GM18519 (cell line): Measurements from ENCODE around the gene RAB12.
"Not testable (repeated sequence)": the region's sequence is repeated elsewhere in the genome, so short reads cannot be mapped to it uniquely, and the experiment has no call there.

Experiments
- ATAC-seq: cut with Tn5 transposase; IDR thresholded peaks from one replicate; pipeline ENCODE4 v1.9.1; 2021; ENCODE audit warnings: mild to moderate bottlenecking, moderate library complexity; ENCODE audit not compliant: unreplicated experiment, low FRiP score

RAB12 gene, protein sequence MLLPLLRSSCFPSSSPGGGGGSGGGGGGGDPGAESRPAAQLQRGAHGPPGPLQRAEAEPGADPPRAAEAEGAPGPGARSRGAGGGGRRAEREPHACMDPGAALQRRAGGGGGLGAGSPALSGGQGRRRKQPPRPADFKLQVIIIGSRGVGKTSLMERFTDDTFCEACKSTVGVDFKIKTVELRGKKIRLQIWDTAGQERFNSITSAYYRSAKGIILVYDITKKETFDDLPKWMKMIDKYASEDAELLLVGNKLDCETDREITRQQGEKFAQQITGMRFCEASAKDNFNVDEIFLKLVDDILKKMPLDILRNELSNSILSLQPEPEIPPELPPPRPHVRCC

DNA sequence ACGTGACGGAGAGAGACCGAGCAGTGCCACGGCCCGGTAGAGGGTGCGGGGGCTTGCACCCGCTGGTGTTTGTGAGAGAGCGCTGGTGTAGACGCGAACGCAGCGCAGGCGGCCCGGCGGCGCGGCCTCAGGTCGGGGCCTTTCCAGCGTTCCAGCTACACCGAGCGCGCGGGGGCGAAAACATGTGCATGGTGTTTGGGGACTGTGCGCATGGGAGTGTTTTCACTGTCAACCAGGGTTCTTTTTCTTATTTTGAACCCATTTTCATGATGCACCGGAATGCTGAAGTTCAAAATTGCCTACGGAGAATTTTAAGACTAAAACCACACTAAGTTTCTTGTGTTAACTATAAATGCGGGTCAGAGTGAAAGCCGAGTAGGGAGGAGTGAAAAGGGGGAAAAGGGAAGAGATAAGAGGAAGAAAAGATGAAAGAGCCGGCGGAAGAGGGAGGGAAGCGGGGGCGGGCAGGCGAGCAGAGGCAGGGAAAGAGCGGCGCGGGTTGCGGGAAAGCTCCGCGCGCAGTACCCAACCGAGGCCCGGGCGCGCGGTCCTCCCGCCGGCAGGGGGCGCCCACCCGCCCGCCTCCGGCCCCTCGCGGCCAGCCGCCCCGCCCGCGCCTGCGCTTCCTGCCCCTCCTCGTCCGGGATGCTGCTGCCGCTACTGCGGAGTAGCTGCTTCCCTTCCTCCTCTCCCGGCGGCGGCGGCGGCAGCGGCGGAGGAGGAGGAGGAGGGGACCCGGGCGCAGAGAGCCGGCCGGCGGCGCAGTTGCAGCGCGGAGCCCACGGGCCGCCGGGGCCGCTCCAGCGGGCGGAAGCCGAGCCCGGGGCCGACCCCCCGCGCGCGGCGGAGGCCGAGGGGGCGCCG is at the start of gene RAB12:
Gene RAB12, plus strand, starts transcription at position 643 of the 864 bp plus-strand sequence. Its CDS starts 3 bp downstream, at position 646.
- ATAC-seq: peak; percentile 65

DNA sequence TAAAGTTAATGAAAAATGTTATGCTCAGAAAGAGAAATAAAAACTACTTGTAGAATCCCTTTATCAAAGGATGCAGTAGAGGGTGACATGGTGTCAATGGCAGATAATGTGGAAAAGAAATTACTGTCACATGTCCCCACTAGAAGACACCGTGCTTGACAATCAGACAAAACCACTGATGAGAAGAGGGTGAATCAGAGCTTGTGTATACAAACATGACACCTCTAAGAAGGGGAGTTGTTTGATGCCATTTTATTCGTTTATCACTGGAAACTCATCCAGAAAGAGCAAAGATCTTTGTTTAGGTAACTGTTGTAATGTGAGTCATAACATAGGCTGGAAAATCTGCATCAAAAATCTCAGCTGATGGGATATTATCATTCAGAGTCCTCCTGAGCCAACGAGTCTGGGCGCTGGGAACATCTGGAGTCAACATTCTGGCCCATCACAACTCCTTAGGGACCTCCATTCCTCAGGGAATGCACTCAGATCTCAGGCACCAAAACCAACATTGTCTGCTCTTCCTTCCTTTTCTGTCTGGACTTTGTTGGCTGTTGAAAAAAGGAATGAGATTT is 49.5 kb upstream of the RAB12 start:
- no peak for ATAC-seq

DNA sequence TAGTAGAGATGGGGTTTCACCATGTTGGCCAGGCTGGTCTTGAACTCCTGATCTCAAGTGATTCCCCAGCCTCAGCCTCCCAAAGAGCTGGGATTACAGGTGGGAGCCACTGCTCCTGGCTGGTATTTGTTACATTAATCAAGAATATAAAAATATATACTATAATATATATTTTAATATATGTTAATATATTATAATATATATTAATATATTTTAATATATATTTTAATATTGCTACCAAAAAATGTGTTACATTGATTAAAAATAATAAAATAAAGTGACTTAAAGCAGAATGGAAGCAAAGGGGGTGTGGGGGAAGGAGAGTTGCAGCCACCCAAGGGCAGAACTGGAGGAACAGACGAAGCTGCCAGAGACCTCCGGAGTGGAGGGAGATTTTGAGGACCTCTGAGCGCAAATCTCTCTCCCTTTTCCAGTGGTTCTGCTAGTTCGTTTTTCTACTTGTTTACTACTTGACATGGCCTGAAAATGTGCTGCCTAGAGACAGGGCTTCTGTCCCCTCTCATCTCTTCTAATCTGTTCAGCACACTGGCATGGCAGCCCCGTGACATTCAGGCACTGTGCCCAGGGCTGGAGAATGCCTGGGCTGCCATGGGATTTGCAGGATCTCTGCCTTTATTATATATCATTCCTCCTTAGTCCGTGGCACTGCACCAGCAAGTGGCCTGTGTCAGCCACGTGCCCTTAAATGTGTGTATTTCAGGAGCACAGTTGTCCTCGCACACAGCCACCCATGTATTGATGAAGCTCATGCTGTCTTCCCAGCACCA is 47.9 kb upstream of the RAB12 start:
- no peak for ATAC-seq

DNA sequence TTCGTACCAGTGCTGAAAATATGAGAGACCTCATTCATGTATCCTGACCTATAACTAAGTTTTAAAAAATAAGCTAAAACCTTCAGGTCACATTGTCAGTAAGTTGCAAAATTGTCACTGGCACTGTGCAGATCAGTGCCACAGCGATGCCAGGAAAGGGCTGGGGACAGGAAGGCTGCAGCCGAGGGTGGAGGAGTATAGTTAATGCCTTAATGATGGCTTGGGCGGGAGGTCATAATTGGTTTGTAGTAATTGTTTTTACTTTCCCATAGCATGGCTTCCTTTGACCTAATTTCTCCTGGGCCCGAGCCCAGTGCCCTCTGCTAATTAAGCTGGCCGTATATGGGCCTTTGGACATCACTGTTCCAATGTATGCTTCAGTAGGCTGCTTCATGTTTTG is 47.2 kb upstream of the RAB12 start:
- ATAC-seq: no peak

DNA sequence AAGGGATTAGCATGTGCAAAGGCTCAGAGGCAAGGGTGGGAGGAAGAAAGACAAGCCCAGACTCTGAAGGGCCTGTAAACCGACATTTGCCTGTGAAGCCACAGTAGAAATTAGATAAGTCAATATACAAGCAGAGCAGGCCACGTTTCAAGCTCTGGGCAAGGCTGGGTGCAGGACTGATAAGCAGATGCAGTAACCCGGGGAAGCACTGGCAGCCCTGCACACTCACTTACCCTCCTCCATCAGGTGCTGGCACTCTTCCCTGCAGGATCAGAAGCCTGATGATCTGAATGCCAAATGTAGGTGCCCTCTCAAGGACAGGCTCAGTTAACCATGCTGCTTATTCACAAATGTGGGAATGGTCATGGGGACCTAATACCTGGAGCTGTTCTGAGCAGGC is 46.3 kb upstream of the RAB12 start:
- no peak for ATAC-seq

DNA sequence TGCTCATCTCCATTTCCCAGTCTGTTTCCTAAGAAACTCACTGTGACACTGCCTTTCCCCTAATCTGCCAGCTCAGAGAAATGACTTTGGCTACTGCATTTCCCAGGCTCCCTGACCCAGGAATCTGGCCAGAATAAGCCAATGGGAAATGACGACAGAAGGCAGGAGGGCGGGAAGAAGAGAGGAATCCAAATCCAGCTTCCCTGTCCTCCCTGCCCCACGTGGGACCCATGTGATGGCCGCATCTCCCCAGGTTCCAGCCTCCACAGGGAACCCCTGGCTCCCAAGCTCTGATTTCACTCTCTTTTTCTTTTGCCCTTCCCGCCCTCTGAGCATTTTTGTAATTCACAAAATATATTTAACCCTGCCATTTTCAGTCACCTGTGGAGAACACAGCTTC is 37.8 kb upstream of the RAB12 start:
- ATAC-seq: no peak

DNA sequence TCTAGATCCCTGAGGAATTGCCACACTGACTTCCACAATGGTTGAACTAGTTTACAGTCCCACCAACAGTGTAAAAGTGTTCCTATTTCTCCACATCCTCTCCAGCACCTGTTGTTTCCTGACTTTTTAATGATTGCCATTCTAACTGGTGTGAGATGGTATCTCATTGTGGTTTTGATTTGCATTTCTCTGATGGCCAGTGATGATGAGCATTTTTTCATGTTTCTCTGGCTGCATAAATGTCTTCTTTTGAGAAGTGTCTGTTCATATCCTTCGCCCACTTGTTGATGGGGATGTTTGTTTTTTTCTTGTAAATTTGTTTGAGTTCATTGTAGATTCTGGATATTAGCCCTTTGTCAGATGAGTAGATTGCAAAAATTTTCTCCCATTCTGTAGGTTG is 35.5 kb upstream of the RAB12 start:
- ATAC-seq: not testable (repeated sequence)

DNA sequence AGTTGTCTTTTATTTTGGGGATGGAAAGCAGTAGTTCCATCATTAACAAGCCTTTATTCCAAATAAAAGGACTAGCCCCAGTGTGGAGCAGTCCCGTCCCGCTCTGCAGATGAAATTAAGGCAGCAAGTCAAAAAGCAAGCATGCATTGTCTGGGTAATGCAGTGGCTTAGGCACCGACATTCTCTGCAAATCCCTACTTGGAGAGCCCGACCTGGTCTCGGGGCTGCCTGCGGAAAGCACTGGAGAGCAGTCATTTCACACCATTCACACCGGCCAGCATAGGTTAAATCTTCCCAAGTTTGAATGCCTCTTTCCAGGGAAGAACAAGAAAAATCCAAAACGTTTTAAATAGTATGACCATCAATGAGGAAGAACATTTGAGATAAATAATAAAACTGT is 24.4 kb upstream of the RAB12 start:
- ATAC-seq: no peak

DNA sequence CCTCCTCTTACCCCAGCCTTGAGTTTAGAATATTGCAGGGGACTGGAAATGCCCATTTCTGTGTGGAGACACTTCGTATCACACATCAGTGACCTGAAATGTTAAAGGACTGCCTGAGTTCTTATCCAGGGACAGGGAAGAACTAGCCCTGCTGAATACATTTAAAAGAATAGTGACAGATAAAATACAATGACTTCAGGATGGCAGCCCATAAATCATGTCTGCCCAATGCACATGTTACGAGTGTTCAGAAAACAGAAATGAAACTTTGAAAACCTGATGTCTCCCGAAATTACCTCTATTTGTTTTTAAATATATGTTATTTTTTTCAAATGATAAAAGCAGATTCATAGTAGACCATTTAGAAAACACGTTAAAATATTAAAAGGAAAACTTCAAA is 22.3 kb upstream of the RAB12 start:
- no peak for ATAC-seq

DNA sequence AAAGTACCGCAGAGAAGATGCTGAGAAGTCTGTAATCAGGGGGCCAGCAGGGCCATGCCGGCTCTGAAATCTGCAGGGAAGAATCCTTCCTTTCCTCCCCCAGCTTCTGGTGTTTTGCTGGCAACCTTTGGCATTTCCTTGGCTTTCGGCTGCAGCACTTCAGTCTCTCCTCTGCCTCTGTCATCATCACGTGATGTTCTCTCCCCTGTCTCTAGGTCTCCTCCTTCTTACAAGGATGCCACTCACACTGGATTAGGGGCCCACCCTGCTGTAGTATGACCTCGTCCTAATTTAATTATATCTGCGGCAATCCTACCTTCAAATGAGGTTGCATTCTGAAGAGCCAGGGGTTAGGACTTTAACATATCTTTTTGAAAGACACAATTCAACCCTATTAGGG is 13.8 kb upstream of the RAB12 start:
- ATAC-seq: no peak

DNA sequence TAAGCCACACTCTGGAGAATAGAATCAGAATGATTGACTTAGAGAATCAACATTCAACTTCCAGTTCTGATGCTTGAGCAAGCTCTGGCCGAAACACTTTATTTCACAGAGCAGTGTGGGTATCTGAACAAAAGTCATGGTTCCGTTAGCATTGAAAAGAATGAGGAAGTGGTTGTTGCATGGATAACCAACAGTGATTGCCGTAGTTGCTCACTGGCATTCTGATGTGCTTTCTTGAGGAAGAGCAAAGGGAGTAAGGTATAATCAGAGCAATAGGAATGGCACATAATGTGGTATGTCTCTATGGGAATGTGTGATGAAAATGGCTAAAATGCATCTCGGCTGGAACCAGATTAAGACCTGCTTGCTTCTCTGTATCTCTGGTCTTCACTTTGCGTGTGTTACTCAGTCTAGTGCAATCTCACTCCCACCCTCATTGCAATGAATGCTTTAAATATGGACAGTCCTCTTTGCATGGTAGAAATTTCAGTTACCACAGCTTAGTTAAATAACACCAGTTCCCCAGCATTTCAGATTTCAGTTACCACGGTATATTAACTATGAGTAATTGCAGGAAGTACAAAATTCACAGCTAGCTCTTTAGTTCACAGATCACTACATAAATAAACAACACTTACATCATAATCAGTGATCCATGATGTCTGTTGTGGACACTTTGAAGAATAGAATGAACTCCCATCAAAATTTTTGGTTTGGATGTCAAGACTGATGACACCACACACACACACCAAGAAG is 7.8 kb upstream of the RAB12 start:
- peak; percentile 63 for ATAC-seq

DNA sequence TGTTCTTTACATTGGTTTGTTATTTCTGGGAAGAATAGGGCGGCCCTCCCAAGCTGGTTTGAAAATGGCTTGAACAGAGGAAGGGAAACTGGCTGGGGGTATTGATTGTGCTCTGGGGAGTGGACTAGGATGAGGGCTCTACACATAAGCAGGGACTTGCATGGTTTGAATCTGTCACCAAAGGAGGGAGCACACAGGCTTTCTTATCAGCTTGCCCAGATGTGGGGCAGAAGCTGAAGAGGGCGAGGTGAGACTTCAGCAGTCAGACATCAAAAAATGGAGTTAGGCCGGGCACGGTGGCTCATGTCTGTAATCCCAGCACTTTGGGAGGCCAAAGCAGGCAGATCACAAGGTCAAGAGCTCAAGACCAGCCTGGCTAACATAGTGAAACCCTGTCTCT is 7.2 kb upstream of the RAB12 start:
- ATAC-seq: peak; percentile 8

DNA sequence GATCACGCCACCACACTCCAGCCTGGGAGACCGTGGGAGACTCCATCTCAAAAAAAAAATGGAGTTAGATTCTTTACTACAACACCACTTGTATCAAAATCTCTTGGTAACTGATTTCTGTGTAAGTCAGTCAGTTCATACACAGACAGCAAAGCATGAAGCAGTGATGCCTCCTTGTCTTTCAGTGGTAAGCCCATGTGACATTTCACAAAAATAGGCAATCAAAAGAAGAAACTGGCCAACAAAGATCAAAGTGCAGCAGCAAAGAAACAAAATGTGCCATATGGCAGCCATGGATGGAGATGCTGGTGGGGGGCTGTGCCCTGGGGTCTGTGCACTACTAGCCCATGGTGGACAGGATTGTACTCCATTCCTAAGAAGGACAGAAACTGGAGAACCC is 6.7 kb upstream of the RAB12 start:
- ATAC-seq: no peak

DNA sequence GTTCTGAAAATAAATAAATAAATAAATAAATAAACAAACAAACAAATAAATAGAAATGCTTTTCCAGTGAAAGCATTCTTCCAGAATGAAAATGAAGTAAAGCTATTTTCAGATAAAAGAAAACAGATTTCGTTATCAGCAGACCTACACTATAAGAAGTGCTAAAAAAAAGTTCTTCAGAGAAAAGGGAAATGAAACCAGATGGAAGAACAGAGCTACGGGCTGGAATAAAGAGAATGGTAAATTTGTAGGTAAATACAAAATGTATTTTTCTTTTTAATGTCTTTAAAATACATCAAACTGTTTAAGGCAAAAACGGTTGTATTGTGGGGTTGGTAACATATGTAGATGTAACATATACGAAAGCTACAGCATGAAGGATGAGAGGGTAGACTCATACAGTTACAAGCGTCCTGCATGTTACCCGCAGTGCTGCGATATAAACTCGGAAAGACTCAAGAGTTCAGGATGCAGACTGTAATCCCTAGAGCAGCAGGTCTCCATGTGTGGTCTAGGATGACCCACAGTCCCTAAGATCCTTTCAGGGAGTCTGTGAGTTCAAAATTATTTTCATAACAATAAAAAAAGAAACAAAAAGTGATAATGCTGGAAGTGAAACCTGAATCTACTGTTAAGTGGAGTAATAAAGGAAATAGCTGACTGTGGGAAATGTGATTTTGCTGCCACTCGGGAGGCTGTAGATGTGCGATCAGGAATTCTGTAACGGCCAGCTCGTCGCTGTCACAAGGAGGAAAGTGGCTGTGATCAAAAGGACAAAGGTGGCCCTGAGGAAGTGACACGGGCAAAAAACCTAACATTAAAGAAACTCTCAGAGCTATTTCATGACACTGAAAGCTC is 5.3 kb upstream of the RAB12 start:
- peak; percentile 27 for ATAC-seq

DNA sequence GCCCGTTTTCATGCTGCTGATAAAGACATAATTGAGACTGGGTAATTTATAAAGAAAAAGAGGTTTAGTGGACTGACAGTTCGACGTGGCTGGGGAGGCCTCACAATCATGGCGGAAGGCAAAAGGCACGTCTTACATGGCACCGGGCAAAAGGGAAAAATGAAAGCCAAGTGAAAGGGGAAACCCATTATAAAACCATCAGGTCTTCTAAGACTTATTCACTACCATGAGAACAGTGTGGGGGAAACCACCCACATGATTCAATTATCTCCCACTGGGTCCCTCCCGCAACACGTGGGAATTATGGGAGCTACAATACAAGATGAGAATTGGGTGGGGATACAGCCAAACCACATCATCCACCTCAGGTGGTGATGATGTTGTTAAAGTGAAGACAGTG is 3.3 kb upstream of the RAB12 start:
- no peak for ATAC-seq

DNA sequence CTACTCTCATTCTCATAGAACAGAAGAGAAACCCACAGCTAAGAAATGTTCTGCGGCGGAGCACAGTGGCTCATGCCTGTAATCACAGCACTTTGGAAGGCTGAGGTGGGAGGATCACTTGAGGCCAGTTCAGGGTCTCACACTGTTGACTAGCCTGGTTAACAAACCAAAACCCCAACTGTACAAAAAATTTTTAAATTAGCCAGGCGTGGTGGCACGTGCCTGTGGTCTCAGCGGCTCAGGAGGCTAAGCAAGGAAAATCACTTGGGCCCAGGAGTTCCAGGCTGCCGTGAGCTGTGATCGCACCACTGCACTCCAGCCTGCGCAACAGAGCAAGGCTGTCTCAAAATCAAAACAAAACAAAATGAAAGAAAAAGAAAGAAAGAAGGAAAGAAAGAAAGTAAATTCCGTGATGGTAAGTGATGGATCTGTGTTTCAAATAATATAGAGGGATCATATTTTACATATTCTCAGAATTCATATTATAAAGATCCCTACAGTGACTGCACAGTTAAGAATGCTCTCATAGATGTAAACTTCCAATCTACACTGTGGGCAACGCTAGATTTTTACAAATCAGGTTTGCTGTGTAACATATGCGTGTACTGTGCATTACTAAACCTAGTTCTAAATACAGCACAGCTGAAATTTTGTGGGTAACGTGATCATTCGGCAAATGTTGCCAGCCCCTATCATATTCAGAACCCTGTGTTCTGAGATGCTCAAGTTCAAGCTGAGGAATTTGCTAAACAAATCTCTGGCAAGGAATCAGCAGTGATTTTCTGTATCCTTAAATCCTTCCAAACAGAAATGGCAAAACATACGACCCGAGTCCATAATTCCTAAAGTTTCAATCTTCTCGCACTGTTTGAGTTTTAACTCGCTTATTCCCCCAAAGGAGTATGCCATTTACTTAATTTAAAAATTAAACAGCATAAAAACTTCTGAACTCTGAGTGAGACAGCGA is 1.2 kb upstream of the RAB12 start:
- no peak for ATAC-seq

DNA sequence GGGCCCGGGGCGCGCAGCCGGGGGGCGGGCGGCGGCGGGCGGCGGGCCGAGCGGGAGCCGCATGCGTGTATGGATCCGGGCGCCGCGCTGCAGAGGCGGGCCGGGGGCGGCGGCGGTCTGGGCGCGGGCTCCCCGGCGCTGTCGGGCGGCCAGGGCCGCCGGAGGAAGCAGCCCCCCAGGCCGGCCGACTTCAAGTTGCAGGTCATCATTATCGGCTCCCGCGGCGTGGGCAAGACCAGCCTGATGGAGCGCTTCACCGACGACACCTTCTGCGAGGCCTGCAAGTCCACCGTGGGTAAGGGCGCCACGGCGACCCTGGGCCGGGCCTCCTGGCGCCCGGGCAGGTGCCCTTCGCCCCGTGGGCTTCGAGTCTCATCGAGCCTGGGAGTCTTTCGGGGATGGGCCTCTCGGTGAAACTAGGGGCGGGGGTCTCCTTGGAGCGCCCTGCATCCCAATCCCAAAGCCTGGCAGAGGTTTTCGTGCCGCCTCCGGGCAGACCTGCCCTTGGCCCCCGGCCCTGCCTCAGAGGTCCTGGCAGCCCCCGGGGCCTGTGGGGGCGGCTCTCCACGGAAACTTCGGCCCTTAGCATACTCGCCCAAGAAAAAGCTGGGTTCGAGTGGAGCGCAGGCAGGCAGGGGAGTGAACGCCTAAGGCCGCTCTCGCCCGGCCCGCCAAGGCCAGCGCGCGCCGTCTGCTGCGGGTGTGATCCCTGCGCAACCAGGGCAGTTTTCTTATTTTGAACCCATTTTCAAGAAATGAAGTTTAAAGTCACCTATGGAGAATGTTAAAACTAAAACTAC is 622 bp downstream of the RAB12 start:
- ATAC-seq: peak; percentile 10
